GM19452 (cell line): Measurements from ENCODE around the gene PTPRA.
"Not testable (repeated sequence)": the region's sequence is repeated elsewhere in the genome, so short reads cannot be mapped to it uniquely, and the experiment has no call there.

Source experiments
- ATAC-seq: cut with Tn5 transposase; IDR thresholded peaks from one replicate; pipeline ENCODE4 v1.9.1; 2021; ENCODE audit not compliant: unreplicated experiment

PTPRA gene

GRCh38 chr20:2888224-2888955 lies 15.1 kb downstream of the PTPRA start:
- ATAC-seq: no peak

DNA sequence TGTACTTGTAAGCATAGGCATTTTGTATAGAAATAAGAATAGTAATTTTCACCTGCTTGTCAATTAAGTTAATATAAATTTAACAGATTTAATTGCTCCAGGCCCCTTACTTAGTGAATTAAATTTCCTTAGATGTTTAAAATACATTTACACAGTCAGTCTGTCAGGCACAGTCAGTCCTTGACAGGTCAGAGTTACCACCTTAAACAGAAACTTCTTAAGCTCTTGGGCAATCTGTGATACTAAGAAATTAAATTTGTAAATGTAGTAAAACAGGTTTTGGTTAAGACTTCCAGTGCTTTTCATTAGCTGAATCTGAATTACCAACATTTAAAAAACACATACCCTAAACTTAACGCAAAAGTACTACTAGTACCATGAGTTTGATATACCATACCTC lies 15.9 kb downstream of the PTPRA start:
- no peak for ATAC-seq

GRCh38 chr20:2889797-2890196 lies 16.5 kb downstream of the PTPRA start:
- ATAC-seq: no peak

- ATAC-seq: no peak
Measured at GRCh38 chr20:2890742-2891141, 17.5 kb downstream of the PTPRA start.

DNA sequence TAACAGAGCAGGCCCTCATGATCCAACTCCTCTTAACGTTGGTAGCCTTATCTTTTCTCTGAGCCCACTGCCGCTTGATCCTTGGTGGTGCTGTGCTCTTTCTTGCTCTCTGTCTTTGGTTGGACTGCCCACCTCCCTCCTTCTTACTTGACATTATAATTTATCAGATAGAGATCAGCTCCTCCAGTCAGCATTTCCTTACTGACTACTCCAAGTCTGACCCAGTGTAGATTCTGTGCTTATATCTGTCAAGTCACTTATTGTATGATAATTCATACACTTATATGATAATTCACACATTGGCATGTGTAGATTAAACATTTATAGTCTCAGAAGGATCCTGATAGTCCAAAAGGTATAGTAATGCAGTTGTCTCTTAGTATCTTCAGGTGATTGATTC lies 18.1 kb downstream of the PTPRA start:
- ATAC-seq: no peak

DNA sequence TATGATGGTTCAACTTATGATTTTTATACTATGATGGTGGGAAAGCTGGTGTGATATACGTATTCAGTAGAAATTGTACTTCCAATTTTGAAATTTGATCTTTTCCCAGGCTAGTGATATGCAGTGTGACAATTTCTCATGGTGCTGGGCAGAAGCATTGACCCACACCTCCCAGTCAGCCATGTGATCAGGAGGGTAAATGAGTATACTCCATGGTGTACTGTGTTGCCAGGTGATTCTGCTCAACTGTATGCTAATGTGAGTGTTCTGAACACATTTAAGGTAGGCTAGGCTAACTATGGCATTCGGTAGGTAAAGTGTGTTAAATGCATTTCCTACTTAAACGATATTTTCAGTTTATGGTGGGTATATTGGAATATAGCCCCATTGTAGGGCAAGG lies 19.1 kb downstream of the PTPRA start:
- ATAC-seq: no peak

DNA sequence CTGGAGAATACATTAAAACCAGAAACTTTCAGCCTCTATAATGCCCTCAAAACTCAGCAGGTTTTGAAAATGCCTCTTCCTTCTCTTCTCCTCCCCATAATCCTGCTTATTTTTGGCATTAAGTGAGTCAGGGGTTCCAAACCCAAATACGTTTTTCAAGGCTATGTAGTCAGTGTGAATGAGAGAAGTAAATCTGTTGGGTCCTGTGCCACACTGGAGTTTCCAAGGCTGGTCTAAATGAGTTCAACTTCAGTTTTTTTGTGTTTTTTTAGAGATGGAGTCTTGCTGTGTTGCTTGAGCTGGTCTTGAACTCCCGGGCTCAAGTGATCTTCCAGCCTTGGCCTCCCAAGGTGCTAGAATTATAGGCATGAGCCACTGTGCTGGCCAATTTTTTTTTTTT lies 20.9 kb downstream of the PTPRA start:
- no peak for ATAC-seq

DNA sequence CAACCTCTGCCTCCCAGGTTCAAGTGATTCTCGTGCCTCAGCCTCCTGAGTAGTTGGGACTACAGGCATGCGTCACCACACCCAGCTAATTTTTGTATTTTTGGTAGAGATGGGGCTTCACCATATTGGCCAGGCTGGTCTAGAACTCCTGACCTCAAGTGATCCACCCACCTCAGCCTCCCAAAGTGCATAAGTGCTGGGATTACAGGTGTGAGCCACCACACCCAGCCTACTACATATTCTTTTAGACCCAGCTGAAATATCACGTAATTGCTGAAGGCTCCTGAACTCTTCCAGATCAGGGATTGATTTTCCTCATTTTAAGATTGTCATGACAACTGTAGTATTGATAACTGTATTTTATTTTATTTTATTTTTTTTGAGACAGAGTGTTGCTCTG lies 21.9 kb downstream of the PTPRA start:
- ATAC-seq: not testable (repeated sequence)

GRCh38 chr20:2899243-2899642 lies 26.0 kb downstream of the PTPRA start:
- no peak for ATAC-seq

DNA sequence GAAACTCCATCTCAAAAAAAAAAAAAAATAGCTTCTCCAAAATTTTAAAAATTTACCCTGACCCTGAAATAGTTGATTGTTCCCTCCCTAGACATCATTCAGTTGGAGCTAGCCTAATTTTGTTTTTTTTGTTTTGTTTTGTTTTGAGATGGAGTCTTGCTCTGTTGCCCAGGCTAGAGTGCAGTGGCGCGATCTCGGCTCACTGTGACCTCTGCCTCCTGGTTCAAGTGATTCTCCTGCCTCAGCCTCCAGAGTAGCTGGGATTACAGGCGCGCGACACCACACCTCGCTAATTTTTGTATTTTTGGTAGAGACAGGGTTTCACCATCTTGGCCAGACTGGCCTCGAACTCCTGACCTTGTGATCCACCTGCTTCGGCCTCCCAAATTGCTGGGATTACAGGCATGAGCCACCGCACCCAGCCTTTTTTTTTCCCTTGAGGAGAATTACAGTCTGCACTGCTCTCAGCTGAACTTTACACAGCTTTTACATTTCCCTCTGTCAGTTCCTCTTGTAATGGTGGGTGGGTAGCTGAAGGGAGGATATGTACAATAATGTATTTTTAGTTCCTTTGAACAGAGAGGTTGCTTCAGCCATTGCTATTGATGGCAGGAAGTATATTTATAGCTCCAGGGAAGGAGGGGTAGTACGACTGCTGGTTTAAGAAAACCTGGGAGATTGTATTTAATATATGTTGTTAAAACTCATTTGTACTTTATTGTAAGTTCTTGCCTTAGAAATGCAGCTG lies 27.7 kb downstream of the PTPRA start:
- no peak for ATAC-seq

DNA sequence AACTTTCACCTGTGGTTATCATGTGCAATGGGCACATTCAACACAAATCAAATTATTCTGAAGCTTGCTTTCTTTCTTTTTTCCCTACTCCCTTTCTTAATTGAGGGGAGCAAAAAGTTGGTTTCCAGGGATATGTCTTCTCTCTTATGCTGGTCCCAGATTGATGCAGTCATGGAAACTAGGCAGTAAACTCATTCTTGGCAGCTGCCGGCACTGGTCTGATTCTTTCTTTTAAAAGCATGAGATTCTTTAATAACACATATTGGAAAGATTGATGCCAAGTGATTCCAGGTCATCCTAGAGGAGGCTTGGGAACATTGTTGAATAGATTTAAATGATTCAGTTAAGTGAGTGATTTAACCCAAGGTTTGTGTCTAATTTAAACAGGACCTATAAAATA lies 29.0 kb downstream of the PTPRA start:
- ATAC-seq: no peak

DNA sequence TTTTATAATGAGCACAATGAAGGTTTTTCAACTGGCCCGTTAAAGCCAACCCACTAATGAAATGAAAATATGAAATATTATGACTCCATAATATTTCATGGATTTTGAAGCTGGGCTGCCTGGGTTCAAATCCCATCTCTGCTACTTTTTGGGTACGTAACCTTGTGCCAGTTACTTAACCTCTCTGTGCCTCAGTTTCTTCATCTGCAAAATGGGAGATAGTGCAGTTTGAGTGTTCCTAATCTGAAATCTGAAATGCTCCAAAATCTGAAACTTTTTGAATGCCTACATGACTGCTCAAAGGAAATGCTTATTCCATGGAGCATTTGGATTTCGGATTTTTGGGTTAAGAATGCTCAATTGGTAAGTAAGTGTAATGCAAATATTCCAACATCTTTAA lies 29.5 kb downstream of the PTPRA start:
- ATAC-seq: no peak

DNA sequence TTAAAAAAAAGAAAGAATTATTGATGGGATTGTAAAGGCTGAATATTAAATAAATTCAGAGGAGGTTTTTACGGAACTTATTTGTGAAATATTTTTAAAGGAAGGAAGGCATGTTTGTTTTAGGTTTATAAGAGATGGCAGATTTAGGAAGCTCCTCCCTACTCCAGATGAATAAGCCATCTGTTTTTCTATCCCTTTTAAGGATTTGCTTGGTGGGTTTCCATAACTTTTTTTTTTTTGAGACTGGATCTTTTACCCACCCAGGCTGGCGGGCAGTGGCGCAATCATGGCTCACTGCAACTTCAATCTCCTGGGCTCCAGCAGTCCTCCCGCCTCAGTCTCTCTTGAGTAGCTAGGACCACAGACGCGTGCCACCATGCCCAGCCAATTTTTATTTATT lies 30.4 kb downstream of the PTPRA start:
- no peak for ATAC-seq

DNA sequence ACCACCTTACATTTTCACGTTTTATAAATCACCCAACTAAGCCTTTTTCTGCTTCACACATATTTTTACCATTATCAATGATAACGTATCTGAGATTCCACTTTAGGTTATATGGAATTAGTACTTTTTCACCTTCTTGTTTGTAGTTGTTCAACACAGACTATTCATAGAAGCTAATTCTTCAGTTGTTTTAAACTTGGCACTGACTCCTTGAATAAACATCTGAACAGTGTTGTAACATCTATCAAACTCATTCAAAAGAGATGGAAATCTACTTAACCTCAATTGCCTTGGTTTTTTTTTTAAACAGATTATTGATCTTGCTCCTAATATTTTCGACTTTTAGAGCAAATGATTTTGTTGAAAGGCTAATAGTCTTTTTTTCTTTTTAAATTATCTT lies 34.2 kb downstream of the PTPRA start:
- ATAC-seq: no peak

- ATAC-seq: no peak
Measured at GRCh38 chr20:2909953-2910352, 36.7 kb downstream of the PTPRA start.

GRCh38 chr20:2911200-2911599 lies 37.9 kb downstream of the PTPRA start:
- no peak for ATAC-seq

DNA sequence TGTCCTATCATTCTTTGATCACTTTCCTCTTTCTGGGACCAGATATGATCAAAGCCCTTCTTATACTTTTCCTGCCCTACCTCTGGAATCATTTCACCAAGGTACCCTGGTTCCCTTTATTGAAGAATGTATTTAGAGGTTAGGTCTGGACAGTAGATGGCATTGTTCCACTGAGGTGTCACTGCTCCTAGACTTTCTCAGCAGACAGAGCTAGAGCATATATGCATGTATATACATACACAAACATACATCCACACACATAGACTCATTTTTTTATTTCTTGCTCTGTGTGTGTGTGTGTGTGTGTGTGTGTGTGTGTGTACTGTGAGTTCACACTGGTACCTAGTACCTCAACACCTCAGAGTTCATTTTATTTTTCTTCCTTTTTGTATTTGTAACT lies 40.9 kb downstream of the PTPRA start:
- no peak for ATAC-seq

DNA sequence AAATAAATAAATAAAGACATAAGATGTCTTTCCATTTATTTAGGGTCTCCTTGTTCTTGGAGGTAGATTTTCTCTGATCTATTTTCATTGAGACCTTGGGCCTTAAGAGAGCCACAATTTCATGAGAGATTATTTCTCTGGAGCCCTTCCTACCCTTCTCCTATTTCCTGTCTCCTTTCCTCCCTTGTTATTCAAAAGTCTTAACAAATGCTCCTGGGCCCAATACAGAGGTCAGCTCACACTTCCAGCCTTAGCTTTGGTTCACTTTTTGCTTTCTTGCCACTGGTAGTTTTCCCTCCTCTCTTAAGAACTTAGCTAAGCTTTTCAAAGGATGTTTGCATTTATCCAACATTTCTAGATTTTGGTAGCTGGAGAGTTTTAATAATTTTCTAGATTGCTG lies 44.0 kb downstream of the PTPRA start:
- no peak for ATAC-seq

DNA sequence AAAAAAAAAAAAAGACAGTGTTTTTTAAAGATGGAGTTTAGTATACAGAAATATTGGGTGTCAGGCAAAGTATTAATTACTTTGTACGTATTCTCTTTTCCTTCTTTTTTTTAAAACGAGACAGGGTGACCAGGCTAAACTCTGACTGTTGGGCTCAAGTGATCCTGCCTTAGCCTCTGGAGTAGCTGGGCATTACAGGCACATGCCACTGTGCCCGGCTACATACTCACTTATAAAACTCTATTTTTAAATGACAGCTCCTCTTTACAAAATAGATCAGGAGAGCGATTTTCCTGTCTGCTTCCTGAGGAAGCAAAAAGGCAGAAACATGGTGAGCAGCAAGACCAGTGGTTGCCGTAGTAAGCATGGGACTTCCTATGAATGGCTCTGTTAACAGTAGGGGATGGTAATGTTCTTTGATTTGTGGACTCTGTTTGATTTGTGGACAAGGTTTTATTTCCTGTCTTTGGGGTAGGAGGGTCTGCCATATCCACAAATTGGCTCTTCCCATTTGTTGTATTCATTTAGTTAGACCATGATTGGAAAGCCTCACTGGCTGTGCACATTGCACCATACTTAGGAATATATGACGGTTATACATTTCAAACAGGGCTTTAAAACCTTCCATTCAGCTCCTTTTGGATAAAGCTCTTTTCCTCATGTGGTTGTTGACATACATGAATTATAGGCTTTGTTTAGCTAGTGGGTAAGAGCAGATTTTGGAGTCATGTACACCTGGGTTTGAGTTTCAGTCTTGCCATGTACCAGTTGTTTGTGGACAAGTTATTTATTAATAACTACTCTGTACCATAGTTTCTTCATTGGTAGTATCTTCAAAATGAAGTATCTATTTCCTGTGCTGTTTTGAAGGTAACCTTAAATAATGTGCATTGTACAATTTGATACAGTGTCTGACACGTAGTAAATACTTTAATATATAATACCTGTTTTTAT lies 45.1 kb downstream of the PTPRA start:
- no peak for ATAC-seq

- ATAC-seq: no peak
Measured at GRCh38 chr20:2919518-2920245, 46.4 kb downstream of the PTPRA start.

- no peak for ATAC-seq
Measured at GRCh38 chr20:2920473-2920872, 47.2 kb downstream of the PTPRA start.
